Heart left ventricle (tissue), 16 donors: ENCODE results near the gene SDSL. TPM values are rescaled to one million over a fixed set of nuclear protein-coding genes. Genes with fewer than 3 reads are reported as not detected.

Experiments used
- ATAC-seq, 4 donors: fragments of 200-7000 bp; cut with Tn5 transposase; one replicate each; pipeline ENCODE4 v1.9.1; 2020 to 2022; ENCODE audit warnings: moderate library complexity in 4 of 4, mild to moderate bottlenecking in 3 of 4, moderate number of reproducible peaks in 1 of 4
- DNase-seq, 5 donors: peaks; one replicate each; pipeline ENCODE4 v3.0.0-alpha.2; 2020
- H3K27ac ChIP-seq, 12 donors: fragments of 200-600 bp; sonication (generic) in 4 of 12; one replicate each; pipeline versions ENCODE4 v1.5.0 to v1.8.0; 2016 to 2022; ENCODE audit warnings: mild to moderate bottlenecking in 2 of 12
- H3K27me3 ChIP-seq, 9 donors: fragments of 200-600 bp; sonication (generic) in 2 of 9; one replicate each; pipeline versions ENCODE4 v1.5.1 to v1.8.0; 2016 to 2022; ENCODE audit warnings: mild to moderate bottlenecking in 3 of 9
- H3K36me3 ChIP-seq, 9 donors: fragments of 200-600 bp; sonication (generic) in 2 of 9; one replicate each; pipeline versions ENCODE4 v1.5.0 to v1.8.0; 2018 to 2022; ENCODE audit warnings: mild to moderate bottlenecking in 2 of 9
- H3K4me1 ChIP-seq, 12 donors: fragments of 200-600 bp; sonication (generic) in 4 of 12; one replicate each; pipeline versions ENCODE4 v1.5.0 to v1.8.0; 2016 to 2022; ENCODE audit warnings: mild to moderate bottlenecking in 3 of 12
- H3K4me3 ChIP-seq, 12 donors: fragments of 200-600 bp; sonication (generic) in 4 of 12; one replicate each; pipeline versions ENCODE4 v1.5.0 to v1.8.0; 2017 to 2022; ENCODE audit warnings: mild to moderate bottlenecking in 9 of 12, moderate library complexity in 4 of 12
- H3K9me3 ChIP-seq, 12 donors: fragments of 200-600 bp; sonication (generic) in 4 of 12; one replicate each; pipeline versions ENCODE4 v1.5.0 to v1.8.0; 2016 to 2022; ENCODE audit warnings: mild to moderate bottlenecking in 1 of 12
- POLR2A ChIP-seq, 2 donors: fragments of 450-650 bp; IDR thresholded peaks; one replicate each; pipeline ENCODE4 v1.6.1; 2017; ENCODE audit warnings: antibody characterized with exemption in 2 of 2, mild to moderate bottlenecking in 2 of 2, moderate library complexity in 2 of 2
- WGBS, 4 donors: extraction: QIAGEN DNeasy Blood & Tissue Kit in 2 of 4; methylation state at CpG; one replicate each; pipeline versions ENCODE4 v1.1.5 to v1.1.7; 2013 to 2018; 5-methylcytosine and 5-hydroxymethylcytosine counted together
- intact Hi-C, 10 donors: fragments of 100-400 bp; cut with DNase I; formaldehyde crosslinking; loops; one replicate each; pipeline versions ENCODE4 v1.11.1 to v1.14.2; 2022
- polyA plus RNA-seq, 2 donors: library from polyadenylated mRNA; stranded (reverse); fragments of 200-250 nt; gene quantifications; one replicate each; pipeline ENCODE4 v1.2.3, GENCODE V29; 2013
- total RNA-seq, 9 donors: library from RNA; depleted of rRNA in 2 of 9; stranded (reverse); fragments of >200 nt in 2 of 9; fragmentation: NEBNext Ultra II Directional in 3 of 9; extraction: Animal tissue kit (Norgen Biotek cat#: 25700) in 3 of 9; gene quantifications; one replicate each; pipeline versions ENCODE4 v1.1.0 to v1.2.4, GENCODE V29; 2016 to 2023
- TF ChIP-seq, protein P1 (sequence below), 12 donors: fragments of 200-600 bp; sonication (generic) in 4 of 12; IDR thresholded peaks; one replicate each; pipeline versions ENCODE4 v1.5.0 to v1.8.0; 2018 to 2022; ENCODE audit warnings: antibody characterized with exemption in 12 of 12, mild to moderate bottlenecking in 5 of 12
- donor health status: ischemic (EF 13 %, LVEDD 7.1; RV severe dilation, severe dysfunction).
- donor health status: healthy with polysubstance abuse.
- donor health status: DM: no; HTN: yes; CAD: no.
- donor health status: DM: no; HTN: no; CAD: no.
- donor health status: ischemic (EF 25% LVEDD 6.9; RV normal size, moderate dysfunction).
- donor health status: ischemic (EF 25% LVEDD 5.7; RV mildly dilated, moderate dysfunction).
- donor health status: healthy.
- donor health status: DM: yes; HTN: yes; CAD: no.
- donor health status: ischemic (EF 35%, LVEDD 5.7; RV mildly dilated, moderate dysfunction).
- donor health status: nonischemic (EF 11% LVEDD 7.7; RV severe dilation, severe dysfunction).
- donor health status: DM: yes; HTN: yes; CAD: no.
- donor health status: PGD.
- donor health status: ischemic (EF 29% LVEDD 5.4; RV normal size, mild dysfunction).
- donor health status: nonischemic (EF 23%, LVEDD 6.1; RV moderate dilation, normal function).

Gene SDSL
- total and polyA plus RNA-seq, 11 donors, result 2.5 to 21.0 (median 5.7) TPM

DNA sequence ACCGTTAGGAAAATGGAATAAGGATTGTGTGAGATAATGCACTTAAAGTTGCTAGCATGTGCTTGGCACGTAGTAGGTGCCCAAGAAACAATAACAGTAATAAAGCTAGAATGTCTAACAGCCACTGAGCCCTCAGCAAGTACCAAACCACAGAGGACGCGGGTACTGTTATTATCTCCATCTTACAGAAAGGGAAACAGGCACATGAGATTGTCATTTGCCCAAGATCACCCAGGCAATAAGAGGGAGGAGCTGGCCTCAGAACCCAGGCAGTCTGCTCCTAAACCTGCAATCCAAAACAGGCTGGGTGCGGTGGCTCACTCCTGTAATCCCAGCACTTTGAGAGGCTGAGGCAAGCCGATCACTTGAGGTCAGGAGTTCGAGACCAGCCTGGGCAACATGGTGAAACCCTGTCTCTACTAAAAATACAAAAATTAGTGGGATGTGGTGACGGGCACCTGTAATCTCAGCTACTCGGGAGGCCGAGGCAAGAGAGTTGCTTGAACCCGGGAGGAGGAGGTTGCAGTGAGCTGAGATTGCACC, 13.4 kb upstream of the SDSL start:
- Histone ChIP-seq H3K27me3 (peaks cover 0 to 5% (median 0%) of the 10 kb centered on the region in 9 donors), H3K27ac (no peak overlapping the region), H3K4me1 (peaks cover 0 to 25% (median 0%) of the 10 kb centered on the region in 12 donors), H3K4me3 (no peak overlapping the region), H3K9me3 (no peaks in the 10 kb centered on the region), H3K36me3 (no peaks in the 10 kb centered on the region)
- DNase-seq (no peak), ATAC-seq (no peak)
- intact Hi-C loops, result no loop called here
- TF ChIP-seq, protein P1, sequence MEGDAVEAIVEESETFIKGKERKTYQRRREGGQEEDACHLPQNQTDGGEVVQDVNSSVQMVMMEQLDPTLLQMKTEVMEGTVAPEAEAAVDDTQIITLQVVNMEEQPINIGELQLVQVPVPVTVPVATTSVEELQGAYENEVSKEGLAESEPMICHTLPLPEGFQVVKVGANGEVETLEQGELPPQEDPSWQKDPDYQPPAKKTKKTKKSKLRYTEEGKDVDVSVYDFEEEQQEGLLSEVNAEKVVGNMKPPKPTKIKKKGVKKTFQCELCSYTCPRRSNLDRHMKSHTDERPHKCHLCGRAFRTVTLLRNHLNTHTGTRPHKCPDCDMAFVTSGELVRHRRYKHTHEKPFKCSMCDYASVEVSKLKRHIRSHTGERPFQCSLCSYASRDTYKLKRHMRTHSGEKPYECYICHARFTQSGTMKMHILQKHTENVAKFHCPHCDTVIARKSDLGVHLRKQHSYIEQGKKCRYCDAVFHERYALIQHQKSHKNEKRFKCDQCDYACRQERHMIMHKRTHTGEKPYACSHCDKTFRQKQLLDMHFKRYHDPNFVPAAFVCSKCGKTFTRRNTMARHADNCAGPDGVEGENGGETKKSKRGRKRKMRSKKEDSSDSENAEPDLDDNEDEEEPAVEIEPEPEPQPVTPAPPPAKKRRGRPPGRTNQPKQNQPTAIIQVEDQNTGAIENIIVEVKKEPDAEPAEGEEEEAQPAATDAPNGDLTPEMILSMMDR (IDR thresholded peaks at IDR 0.05), result no peak
- no peak for TF ChIP-seq POLR2A (IDR thresholded peaks at IDR 0.05)
- WGBS, 4 donors, result 88 to 91% (median 89%) methylated on average over 11 of the region's 11 CpGs

GRCh38 chr12:113409462-113410124, 12.6 kb upstream of the SDSL start:
- Histone ChIP-seq H3K4me1 (peaks cover 0 to 18% (median 0%) of the 10 kb centered on the region in 12 donors), H3K27ac (no peak overlapping the region), H3K36me3 (no peaks in the 10 kb centered on the region), H3K27me3 (peaks cover 0 to 5% (median 0%) of the 10 kb centered on the region in 9 donors), H3K4me3 (no peak overlapping the region), H3K9me3 (no peaks in the 10 kb centered on the region)
- TF ChIP-seq POLR2A (IDR thresholded peaks at IDR 0.05), result no peak
- TF ChIP-seq, protein P1 (IDR thresholded peaks at IDR 0.05), result no peak
- ATAC-seq, result no peak
- no peak for DNase-seq
- 63 to 67% (median 64%) methylated on average over 9 of the region's 9 CpGs for WGBS, 4 donors
- intact Hi-C loops, result no loop called here

GRCh38 chr12:113413488-113413939, 8.7 kb upstream of the SDSL start:
- DNase-seq (peak in 1 of 5 donors; percentile 51), ATAC-seq (peak; percentile 43 to 55 (median 50))
- Histone ChIP-seq H3K27ac (no peak overlapping the region), H3K27me3 (peaks cover 0 to 5% (median 0%) of the 10 kb centered on the region in 9 donors), H3K9me3 (no peaks in the 10 kb centered on the region), H3K4me1 (peaks cover 0 to 25% (median 0%) of the 10 kb centered on the region in 12 donors), H3K36me3 (no peaks in the 10 kb centered on the region), H3K4me3 (no peak overlapping the region)
- 53 to 56% (median 55%) methylated on average over 10 to 11 of the region's 11 CpGs for WGBS, 4 donors
- TF ChIP-seq POLR2A (IDR thresholded peaks at IDR 0.05), result no peak
- TF ChIP-seq, protein P1 (IDR thresholded peaks at IDR 0.05), result no peak
- intact Hi-C loops, result no loop called here

DNA sequence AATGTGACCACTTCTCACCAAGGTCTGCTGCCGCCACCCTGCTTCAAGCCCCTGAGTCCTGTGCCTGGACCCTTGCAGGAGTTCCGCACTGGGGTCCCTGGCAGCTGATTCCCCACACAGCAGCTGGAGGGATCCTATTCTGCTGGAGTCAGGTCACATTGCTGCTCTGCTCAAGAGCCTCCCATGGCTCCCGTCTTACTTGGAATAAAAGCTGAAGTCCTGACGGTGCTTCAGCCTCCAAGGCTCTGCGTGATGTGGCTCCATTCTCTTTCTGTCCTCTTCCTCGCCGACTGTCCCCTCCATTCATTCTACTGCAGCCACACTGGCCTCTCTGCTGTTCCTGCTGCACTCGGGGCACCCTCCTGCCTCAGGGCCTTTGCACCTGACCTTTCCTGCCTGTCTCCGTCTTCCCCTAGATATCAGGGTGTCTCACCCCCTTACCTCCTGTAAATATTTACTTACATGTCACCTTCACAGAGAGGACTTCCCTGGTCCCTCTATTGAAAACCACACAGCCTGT, 7.6 kb upstream of the SDSL start:
- no peak for ATAC-seq
- H3K27ac ChIP-seq, result no peak overlapping the region
- H3K36me3 ChIP-seq, result no peaks in the 10 kb centered on the region
- H3K4me1 ChIP-seq, result peaks cover 0 to 31% (median 0%) of the 10 kb centered on the region in 12 donors
- intact Hi-C loops, result no loop called here
- H3K4me3 ChIP-seq, result no peak overlapping the region
- H3K9me3 ChIP-seq, result no peaks in the 10 kb centered on the region
- DNase-seq, result no peak
- TF ChIP-seq, protein P1 (IDR thresholded peaks at IDR 0.05), result no peak
- no peak for TF ChIP-seq POLR2A (IDR thresholded peaks at IDR 0.05)
- WGBS, 4 donors, result 83 to 86% (median 84%) methylated on average over 9 of the region's 9 CpGs
- H3K27me3 ChIP-seq, result peaks cover 0 to 4% (median 0%) of the 10 kb centered on the region in 9 donors
